ENCODE data around the gene TIPARP.
"Not testable (repeated sequence)": the region's sequence is repeated elsewhere in the genome, so short reads cannot be mapped to it uniquely, and the experiment has no call there.

The TIPARP gene

GRCh38 chr3:156648086-156648485 lies 26.3 kb upstream of the TIPARP start:
- no peak for DNase-seq

DNA sequence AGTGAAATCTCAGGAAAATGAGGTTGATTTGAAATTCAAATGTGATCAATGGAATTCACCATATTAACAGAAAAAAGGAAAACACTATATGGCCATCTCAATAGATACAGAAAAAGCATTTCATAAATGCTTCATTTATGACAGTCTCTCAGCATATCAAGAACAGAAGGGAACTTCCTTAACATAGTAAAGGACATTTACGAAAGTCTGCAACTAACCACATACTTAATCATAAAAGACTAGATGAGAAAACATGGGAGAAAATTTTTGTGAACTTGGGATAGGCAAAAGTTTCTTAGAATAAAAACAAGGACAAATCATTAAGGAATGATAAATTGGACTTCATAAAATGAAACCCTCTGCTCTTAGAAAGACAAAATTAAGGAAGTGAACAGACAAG lies 24.7 kb upstream of the TIPARP start:
- no peak for DNase-seq

DNA sequence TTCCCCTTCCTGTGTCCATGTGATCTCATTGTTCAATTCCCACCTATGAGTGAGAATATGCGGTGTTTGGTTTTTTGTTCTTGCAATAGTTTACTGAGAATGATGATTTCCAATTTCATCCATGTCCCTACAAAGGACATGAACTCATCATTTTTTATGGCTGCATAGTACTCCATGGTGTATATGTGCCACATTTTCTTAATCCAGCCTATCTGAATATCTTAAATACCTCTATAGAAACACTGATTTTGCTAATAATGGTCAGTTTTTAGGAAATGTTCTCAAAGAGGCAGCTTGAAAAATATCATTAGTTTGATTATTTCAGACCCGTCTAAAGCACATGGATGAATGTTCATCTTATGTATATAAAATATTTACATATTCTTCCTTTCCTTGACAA lies 21.7 kb upstream of the TIPARP start:
- DNase-seq = not testable (repeated sequence)

DNA sequence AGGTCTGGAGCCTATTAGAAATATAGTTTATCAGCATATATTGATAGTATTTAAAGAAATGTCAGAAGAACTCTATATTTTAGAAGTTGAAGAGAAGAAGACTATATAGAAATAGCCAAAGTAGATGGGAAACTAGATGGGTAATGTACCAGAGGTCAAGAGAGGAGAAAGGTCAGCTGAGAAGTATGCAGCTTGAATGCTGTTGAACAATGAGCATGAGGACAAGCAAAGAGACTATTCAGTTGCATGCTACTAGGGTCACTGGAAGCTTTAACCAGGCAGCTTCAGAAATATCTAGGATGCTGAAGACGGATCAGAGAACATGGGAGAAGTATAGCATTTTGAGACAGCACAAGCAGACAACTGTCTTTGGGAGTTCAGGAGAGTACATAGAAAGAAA lies 19.6 kb upstream of the TIPARP start:
- no peak for DNase-seq

- DNase-seq = no peak
Measured at GRCh38 chr3:156655819-156656550, 18.4 kb upstream of the TIPARP start.

DNA sequence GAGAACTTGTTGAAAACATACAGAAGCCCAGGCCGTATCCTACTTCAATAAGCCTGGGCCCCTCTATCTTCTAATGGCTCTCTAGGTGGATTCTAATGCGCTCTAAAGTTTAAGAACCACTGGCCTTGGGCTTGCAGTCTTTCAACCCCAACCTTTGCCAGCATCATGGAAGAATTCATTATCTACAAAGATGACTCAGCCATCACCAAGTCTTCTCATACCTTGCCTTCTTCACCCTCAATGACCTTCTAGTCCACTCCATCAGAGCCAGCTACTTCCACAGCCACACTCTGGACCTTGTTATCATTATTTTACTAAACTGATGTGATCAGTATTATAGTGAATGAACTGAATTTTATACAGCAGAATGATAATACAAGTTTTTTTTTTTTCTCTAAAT lies 16.9 kb upstream of the TIPARP start:
- no peak for DNase-seq

DNA sequence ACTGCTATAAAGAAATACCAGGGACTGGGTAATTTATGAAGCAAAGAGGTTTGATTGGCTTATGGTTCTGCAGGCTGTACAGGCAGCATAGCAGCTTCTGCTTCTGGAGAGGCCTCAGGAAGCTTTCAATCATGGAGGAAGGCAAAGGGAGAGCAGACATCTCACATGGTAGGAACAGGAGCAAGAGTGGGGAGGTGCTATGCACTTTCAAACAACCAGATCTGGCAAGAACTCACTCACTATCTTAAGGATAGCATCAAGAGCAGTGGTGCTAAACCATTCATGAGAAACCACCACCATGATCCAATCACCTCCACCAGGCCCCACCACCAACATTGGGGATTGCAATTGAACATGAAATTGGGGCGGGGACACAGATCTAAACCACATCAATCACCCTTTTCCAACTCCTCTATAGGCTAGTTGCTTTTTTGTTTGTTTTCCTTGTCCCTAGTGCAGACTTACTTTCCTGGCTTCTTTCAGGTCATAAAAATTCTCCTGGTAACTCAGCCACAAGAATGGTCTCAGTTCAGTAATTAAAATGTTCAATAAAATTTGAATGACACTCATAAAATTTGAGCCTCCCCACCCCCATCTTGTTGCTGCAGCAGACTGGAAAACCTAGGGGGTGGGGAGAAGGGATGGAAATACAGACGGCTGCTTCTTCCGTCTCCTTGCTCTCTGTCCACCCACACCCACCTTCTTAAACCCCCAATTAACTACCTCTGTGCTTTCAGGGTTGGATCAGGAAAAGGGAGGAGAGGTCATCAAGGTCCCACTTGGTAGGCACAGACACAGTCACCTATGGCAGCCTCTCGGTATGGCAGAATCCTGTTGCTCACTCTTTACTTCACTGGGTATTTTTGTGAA lies 16.3 kb upstream of the TIPARP start:
- DNase-seq = no peak

DNA sequence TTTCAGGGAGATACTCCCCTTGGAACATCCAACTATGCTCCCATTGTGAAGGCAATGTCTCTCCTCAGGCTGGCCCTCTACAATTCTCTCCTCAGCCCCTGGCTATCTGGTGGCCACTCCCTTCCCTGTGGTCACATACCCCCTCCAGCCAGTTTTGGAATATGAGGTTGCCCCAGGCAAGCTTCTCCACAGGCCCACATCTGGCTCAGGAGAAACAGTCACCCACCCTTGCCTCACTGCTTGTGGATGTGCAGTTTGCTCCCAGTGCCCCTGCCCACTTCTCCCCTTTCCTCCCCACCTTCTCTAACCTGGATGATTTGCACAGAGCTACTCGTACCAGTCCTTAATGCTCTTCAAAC lies 15.7 kb upstream of the TIPARP start:
- no peak for DNase-seq

GRCh38 chr3:156659260-156659659 lies 15.1 kb upstream of the TIPARP start:
- DNase-seq = no peak

DNA sequence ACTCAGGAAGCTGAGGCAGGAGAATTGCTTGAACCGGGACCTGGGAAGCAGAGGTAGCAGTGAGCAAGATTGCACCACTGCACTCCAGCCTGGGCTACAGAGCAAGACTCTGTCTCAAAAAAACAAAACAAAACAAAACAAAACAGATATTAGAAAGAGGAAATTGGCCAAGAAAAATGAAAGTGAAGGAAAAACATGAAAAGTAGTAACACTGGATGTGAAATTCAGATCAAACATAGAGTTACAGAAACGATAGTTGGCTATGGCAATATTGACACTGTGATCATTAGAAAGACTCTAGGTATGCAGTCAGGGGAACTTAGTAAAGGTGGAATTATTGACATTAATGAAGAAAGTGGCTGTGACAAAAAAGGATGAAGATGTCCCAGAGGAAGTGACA lies 13.2 kb upstream of the TIPARP start:
- no peak for DNase-seq

DNA sequence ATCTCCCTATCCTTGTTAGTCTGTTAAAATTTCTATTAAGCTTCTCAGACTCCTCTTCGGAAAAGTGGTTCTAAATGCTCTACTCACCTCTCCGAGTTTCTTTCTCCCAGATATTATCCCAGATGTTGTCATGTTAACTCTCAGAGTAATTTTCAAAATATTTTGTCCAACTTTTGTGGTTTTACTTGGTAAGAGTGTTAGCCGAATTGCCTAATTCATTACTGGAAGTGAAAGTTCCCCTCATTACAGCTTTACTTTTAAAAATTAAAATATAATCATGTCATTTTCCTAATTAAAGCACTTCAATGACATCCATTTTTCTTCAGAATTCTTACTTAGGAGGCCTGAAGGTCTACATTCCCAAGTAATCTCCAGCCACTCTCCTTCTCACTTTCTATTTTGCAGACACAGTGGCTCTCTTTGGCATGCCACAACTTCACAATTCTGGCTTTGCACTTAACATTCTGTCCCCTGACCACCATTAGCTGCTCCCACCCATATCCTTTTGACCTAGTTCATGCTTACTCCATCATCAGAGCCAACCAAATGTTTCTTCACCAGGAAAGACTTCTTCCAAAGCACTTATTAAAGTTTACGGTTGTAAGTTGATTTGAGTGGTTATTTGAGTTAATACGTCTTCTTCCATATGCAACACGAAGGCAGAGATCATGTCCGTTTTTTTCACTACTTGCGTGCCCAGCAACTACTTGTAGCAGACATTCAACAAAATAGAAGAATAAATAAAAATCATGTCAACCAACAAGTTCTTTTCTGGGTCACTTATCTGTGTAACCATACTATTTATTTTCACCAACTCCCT lies 10.2 kb upstream of the TIPARP start:
- no peak for DNase-seq

- DNase-seq = no peak
Measured at GRCh38 chr3:156664831-156665178, 9.6 kb upstream of the TIPARP start.

DNA sequence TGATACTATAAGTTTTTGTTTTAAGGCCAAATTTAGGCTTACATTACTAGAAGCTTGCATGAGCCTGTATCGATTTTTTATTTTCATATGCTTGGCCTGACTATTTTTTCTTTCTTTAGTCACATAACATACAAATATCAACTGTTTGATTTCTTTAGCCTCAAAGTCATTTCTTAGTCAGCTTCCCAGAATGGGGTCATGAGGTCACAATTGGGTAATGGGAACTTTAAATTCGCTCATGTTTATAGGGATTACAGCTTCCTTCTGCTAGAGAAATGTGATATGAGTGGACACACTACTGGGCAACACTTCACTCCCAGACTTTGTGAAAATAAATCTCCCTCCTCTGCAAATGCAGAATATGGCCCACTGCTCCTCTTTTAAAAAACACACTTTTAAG lies 9.1 kb upstream of the TIPARP start:
- no peak for DNase-seq

GRCh38 chr3:156666073-156666472 lies 8.3 kb upstream of the TIPARP start:
- DNase-seq = no peak

GRCh38 chr3:156668073-156668763 lies 6.2 kb upstream of the TIPARP start:
- no peak for DNase-seq

- DNase-seq = no peak
Measured at GRCh38 chr3:156670077-156670476, 4.3 kb upstream of the TIPARP start.

- no peak for DNase-seq
Measured at GRCh38 chr3:156670652-156671051, 3.7 kb upstream of the TIPARP start.

DNA sequence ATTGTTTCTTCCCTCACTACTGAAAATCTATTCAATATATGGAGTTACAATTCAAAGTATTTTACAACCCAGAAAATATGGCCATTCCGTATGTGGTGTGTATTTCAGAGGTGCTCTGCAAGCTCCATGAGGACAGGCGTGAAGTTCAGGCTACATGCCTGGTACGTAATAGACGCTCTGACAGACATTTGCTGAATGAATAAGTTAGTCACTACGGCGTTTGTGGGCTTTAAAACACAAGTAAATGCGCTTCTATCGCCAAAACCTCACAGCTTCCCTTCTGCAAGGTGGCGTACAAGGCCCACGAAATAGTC lies 701 bp upstream of the TIPARP start:
- DNase-seq = no peak

DNA sequence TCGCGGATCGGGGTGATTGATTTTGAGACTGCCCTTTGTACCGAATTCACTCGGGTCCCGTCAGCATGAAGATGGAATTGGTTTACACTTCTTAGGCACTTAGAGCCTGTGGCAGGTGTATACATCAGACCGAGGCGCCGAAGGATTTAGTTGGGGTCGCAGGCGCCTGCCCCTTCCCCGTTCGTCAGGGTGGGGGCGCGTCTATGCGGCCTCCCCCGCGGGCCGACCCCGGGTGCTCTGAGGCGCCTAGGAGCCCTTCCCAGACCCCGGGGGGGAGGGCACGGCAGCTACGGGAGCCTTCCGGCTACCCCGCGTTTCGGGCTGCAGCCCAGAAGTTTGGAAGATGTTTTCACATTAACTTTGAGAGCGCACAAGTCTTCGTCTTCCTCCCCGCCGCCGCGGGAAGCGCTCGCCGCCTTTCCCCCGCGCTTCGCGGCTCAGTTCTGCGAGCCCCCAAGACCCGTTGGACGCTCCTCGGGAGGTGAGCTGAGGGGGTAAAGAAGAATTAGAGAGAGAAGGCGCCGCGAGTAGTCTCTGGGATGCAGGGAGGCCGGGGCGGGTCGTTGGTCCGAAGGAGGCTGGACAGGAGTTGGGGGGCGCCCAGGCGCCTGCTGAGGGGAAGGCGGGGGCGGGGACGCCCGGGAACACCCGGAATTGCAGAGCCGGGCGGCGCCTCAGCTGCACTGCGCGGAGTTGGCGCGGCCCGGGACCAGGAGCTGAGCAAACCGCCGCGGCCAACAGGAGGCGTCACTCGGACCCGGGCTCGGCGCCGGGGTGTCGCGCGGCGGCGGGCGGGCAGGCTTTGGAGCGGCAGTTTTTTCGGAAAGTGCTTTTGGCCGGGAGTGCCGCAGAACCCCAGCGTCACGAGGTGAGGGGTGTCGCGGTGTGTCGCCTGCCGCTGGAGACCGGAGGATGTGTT lies 780 bp downstream of the TIPARP start:
- no peak for DNase-seq

- no peak for DNase-seq
Measured at GRCh38 chr3:156675830-156676767, 1.7 kb downstream of the TIPARP start.

All from NCI-H510A (cell line).